NCI-H2196 treated with DMSO at 0.1 percent for 48 hours (cell line): ENCODE data around the gene ABLIM1.

Experiments used
- DNase-seq: peaks from one replicate; lab custom pipeline; 2025; ENCODE audit not compliant: unreplicated experiment; lab: John Stamatoyannopoulos, UW

The ABLIM1 gene

DNA sequence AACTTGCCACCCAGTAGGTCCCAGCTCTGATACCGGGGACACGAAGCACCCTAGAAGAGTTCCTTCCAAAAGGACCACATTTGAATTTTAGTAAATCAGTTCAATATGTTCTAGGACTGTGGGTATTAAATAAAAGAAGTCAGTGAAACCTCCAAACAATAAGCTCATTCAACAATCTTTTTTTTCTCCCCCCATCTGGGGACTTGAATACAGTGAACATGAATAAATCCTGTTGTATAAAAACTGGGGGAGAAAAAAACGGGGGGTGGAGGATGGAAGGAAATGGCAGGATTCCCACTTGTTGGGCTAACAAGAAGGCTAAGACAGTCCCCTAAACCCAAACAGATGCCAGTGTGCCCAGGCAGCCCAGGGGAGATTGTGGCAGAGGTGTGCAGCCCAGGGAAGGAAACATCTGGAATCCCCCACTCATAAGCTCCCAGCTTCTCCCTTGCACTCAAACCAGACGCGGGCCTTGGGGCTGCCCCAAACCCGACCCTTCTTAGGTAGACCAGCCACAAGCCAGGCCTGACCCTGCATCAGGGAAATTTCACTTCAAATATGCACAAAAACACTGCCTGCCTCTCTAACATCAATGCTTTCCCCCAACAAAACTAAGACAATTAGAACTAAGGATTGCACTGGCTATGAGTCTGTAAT, 262.6 kb downstream of the ABLIM1 start:
- DNase-seq = no peak

- no peak for DNase-seq
Observed at GRCh38 chr10:114394531-114394930, 263.5 kb downstream of the ABLIM1 start.

GRCh38 chr10:114393886-114394285, 264.2 kb downstream of the ABLIM1 start:
- no peak for DNase-seq

DNA sequence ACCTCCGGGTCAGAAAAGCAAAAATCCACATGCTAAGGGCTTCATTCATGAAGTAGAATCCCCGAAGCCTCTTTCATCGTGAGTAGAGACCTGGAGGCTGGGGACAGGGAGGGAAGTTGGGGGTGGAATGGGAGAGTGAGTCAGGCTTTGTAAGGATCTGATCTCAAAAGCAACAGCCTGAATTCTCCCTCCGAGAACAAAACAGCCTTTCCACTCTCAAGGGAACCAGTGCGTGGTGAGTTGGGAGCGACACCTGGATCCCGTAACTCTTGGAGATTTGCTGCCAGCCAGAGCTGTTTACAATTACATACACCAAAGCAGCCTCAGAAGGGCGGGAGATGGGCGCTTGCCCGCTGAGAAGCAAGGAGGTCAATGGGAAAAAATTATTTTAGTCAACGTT, 264.6 kb downstream of the ABLIM1 start:
- no peak for DNase-seq

GRCh38 chr10:114392112-114392835, 265.8 kb downstream of the ABLIM1 start:
- no peak for DNase-seq

GRCh38 chr10:114391599-114391998, 266.5 kb downstream of the ABLIM1 start:
- no peak for DNase-seq

DNA sequence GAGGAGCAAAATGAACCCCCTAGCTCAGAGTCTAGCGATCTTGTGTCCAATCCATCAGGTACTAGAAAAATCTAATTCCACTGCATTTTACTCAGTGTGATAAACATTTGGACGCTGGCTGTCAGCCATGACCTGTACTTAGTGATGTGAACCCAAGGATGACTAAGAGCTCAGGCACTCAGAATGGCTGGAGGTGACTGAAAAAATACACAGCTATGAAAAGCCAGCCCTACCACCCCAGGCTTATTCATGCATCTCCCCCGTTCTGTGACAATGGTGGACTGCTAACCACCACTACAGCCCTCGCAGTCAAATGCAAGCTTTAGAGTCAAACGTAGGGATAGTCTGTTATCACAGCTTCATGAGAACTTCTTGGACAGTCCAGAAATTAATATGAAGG, 268.6 kb downstream of the ABLIM1 start:
- DNase-seq = no peak

DNA sequence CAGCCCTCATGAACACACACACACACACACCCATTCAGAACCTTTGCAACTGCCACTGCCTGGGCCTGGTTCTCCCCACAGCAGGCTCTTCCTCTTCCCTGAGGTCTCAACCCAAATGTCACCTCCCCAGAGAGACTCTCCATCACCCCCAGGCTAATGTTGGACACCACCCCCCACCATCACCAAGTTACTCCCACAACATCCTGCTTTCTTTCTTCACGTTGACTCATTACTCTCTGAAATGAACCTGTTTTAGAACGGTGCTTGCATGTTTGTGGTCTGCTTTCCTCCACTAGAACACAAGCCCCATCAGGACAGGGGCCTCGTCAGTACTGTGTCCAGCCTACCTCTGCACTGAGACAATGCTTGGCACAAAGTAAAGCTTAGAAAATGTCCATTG, 269.8 kb downstream of the ABLIM1 start:
- DNase-seq = no peak

DNA sequence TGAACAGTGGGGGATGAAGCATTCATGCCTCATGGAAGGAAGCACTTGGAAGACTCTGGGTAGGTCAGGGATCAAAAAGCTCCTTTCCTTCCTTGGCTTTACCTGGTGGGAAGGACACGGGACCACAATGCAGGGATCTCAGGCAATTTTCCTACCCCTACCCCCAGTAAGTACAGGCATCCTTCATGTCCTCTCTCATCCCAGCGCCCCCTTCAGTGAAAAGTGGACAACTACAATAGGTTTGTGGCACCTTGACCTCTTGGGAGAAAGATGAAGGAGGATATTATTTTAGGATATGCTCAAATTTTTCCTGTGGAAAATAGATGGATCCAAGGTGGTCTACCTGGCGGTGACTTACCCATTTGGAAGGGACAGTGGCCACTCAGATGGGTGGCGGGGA, 270.3 kb downstream of the ABLIM1 start:
- DNase-seq = no peak

GRCh38 chr10:114386452-114386851, 271.6 kb downstream of the ABLIM1 start:
- no peak for DNase-seq

DNA sequence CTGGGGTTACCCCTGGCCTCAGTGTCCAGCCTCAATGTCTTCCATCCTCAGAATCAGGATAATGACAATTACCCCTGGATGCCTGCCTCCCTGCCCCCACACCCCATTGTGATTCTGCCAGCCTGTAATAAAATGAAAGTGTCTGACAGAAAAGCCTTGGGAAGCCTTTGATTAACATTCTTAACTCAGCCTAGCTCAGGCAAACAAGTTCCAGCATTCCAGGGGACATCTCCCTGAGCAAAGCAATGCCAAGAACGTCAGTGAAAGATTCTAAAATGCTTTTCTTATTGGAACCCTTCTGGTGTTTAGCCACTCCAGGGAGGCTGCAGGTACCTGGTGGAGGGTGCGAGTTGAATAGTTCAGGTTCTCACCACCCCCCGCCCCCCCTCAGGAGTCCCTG, 272.5 kb downstream of the ABLIM1 start:
- no peak for DNase-seq

DNA sequence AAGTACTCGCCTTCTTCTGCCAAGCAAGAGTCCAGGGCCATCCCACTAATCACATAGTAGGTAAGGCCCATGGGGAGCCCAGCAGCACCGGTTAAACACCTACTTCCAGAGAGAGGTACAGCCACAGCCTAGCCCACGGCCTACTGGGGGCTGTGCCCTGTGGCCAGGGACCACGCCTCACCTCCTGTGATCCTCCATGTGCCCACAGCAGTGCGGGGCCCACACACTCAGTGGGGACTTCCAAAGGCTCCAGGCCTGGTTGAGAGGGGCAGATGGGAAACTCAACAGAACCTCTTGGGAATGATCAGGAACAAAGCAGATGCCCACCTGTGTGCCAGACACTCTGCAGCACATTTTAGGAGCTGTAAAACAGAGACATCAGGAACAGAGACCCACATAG, 273.5 kb downstream of the ABLIM1 start:
- DNase-seq = no peak

DNA sequence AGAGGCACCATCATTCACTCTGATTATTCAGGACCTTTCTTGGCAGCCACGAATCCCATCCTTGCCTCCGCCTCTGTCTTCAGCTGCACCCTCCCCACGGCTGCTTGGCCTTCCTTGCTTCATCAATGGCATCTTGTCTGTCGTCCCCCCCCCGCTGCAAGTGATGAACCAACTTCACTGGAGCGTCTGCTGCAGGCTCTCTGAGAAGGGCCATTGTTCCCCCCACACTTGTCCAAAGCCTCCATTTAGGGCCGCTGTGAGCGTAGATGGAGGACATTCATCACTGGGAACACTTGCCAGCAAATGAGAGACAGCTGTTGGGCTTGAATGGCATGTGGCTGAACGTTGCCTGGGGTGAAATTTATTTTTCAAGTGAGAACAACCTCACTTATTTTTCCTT, 273.9 kb downstream of the ABLIM1 start:
- DNase-seq = no peak
